GM21360 (cell line): ENCODE data around the gene MYO7A.

ENCODE experiments used
- ATAC-seq: cut with Tn5 transposase; IDR thresholded peaks from one replicate; pipeline ENCODE4 v1.9.1; 2021; ENCODE audit warnings: mild to moderate bottlenecking, moderate library complexity; ENCODE audit not compliant: unreplicated experiment

The MYO7A gene

GRCh38 chr11:77197626-77198320 lies 69.7 kb downstream of the MYO7A start:
- no peak for ATAC-seq

GRCh38 chr11:77198440-77198849 lies 70.4 kb downstream of the MYO7A start:
- no peak for ATAC-seq

DNA sequence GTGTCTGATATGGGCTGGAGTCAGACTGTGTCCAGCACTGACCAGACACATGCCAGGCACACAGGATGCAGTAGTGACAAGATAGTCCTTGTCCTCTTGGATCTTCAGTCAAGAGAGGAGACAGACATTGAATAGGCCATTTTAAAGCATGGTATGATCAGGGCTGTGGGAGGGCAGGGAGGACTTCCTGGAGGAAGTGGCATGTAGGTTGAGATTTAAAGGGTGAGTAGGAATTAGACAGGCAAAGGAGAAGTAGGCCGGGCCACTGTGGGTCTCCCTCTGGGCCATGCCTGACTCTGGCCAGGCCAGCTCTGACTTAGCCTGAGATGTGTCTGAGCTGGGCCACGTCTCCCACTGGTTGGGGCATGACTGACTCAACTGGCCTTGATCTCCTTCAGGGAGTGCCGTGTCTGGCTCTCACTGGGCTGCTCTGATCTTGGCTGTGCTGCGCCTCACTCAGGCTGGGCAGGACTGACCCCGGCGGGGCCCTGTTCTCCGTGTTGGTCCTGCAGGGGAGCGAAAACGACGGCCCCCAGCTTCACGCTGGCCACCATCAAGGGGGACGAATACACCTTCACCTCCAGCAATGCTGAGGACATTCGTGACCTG lies 71.2 kb downstream of the MYO7A start:
- no peak for ATAC-seq

DNA sequence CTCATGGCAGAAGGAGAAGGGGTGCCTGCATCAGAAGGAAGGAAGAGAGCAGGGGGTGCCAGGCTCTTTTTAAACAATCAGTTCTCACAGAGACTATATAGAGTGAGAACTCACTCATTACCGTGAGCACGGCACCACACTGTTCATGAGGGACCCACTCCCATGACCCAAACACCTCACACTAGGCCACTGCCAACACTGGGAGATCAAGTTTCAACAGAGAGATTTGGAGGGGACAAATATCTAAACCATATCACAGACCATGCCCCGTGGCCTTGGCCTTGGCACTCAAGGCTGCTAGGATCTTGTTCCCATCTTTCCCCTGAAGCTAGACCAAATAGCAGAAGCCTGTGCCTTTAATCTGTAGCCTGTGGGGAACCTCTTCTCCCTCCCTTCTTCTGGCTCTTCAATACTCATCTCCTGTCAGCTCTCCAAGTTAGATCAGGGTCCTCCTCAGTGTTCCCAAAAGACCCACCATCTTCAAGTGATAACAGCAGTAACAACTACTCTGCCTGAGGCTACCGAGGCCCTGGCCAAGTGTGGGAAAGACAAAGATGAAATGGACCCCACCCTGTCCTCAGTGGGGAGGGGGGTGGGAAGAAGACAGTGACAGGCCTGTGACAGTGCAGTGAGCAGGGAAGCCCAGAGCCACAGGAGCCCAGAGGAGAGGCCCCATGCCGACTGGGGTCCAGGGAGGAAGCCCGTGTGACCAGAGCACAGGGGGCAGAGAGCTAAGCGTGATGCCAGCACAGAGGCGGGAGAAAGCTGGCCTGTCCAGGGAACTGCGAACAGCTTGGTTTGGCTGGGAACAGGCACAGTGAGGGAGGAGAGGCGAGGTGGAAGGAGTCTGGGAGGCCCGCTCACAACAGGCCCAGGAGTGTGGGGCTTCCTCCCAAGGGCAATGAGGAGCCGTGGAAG lies 72.6 kb downstream of the MYO7A start:
- ATAC-seq = no peak

DNA sequence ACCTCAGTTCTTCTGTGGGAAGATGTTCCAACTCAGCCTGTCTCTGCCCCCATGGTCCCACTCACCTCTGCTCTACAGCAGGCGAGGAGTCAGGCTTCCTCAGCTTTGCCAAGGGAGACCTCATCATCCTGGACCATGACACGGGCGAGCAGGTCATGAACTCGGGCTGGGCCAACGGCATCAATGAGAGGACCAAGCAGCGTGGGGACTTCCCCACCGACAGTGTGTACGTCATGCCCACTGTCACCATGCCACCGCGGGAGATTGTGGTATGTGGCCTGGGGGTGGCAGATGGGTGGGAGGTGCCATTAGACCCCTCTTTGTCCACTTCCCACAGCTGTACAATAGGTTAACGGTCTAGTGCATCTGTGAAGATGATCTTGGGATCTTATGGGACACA lies 73.3 kb downstream of the MYO7A start:
- no peak for ATAC-seq

GRCh38 chr11:77201991-77202841 lies 74.2 kb downstream of the MYO7A start:
- no peak for ATAC-seq

- no peak for ATAC-seq
These were observed 75.2 kb downstream of the MYO7A start for GRCh38 chr11:77202941-77203900.

GRCh38 chr11:77203901-77204753 lies 76.1 kb downstream of the MYO7A start:
- ATAC-seq = no peak

- no peak for ATAC-seq
These were observed 76.9 kb downstream of the MYO7A start for GRCh38 chr11:77204754-77205466.

- no peak for ATAC-seq
These were observed 77.6 kb downstream of the MYO7A start for GRCh38 chr11:77205467-77206263.

GRCh38 chr11:77206264-77207018 lies 78.4 kb downstream of the MYO7A start:
- ATAC-seq = no peak

GRCh38 chr11:77207019-77207485 lies 79.0 kb downstream of the MYO7A start:
- no peak for ATAC-seq

GRCh38 chr11:77207618-77208313 lies 79.7 kb downstream of the MYO7A start:
- ATAC-seq = no peak

GRCh38 chr11:77208535-77208934 lies 80.5 kb downstream of the MYO7A start:
- ATAC-seq = no peak

DNA sequence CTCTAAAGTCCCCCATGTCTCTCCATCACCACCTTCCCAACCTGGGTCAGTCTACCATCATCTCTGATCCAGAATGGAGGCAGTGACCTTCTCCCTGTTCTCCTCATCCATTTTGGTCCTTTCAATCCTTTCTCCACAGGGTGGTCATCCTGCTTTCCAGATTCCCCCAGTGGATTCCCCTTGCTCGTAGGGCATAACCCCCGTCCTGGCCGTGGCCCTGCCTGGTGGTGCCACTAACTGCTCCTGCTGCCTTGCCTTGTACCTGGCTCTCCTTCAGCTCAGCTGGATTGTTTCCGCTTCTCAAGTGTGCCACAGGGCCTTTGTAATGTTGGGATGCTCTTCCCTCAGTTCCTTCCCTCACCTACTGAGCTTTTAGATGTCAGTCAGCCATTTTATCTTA lies 81.6 kb downstream of the MYO7A start:
- no peak for ATAC-seq

GRCh38 chr11:77211040-77211451 lies 83.0 kb downstream of the MYO7A start:
- no peak for ATAC-seq
